Fibroblast of villous mesenchyme (primary cell): ENCODE results near the gene CTU2. TPM values are rescaled to one million over a fixed set of nuclear protein-coding genes. Genes with fewer than 3 reads are reported as not detected.

Source experiments
- DNase-seq: peaks from one replicate; pipeline ENCODE4 v3.0.0-alpha.2; 2010; ENCODE audit warnings: low read depth
- H3K4me3 ChIP-seq: 2 replicates; pipeline ENCODE4 v1.5.1; 2011; ENCODE audit warnings: low read depth, mild to moderate bottlenecking, low read length
- CTCF ChIP-seq: IDR thresholded peaks from 2 replicates; pipeline ENCODE4 v1.5.1; 2012; ENCODE audit warnings: low read depth, mild to moderate bottlenecking, low read length; ENCODE audit not compliant: insufficient read depth
- total RNA-seq: library from RNA; depleted of rRNA; stranded (reverse); fragments of >200 nt; gene quantifications from 2 replicates; pipeline ENCODE4 v1.2.3, GENCODE V29; 2012

Gene CTU2
- total RNA-seq, 1 donor, result 19.4 TPM

- TF ChIP-seq CTCF, result no peak
- no peak overlapping the region for H3K4me3 ChIP-seq
- no peak for DNase-seq
Observed at GRCh38 chr16:88762258-88762870, 56.1 kb downstream of the CTU2 start.

GRCh38 chr16:88762941-88763340 is 56.6 kb downstream of the CTU2 start:
- no peak for DNase-seq
- no peak for TF ChIP-seq CTCF
- H3K4me3 ChIP-seq, result no peak overlapping the region

GRCh38 chr16:88763502-88764053 is 57.3 kb downstream of the CTU2 start:
- DNase-seq, result no peak

GRCh38 chr16:88764080-88764479 is 57.8 kb downstream of the CTU2 start:
- no peak overlapping the region for H3K4me3 ChIP-seq
- TF ChIP-seq CTCF, result no peak
- no peak for DNase-seq

More at GRCh38 chr16:88763502-88764053, 57.3 kb downstream of the CTU2 start:
- TF ChIP-seq CTCF, result no peak
- no peak overlapping the region for H3K4me3 ChIP-seq

- no peak for TF ChIP-seq CTCF
- H3K4me3 ChIP-seq, result no peak overlapping the region
- DNase-seq, result no peak
Observed at GRCh38 chr16:88764913-88765349, 58.6 kb downstream of the CTU2 start.

Other genes with a start within 250 kb of the CTU2 start
- gene ZC3H18, start 136.1 kb upstream of the CTU2 start, total RNA-seq, result 12.6 and 17.7 TPM in 2 replicates
- not detected in 2 replicates for gene IL17C, start 67.9 kb upstream of the CTU2 start, total RNA-seq
- 152 and 167 TPM in 2 replicates for gene CYBA, start 55.5 kb upstream of the CTU2 start, total RNA-seq
- gene MVD, start 43.4 kb upstream of the CTU2 start, total RNA-seq, result 111 and 124 TPM in 2 replicates
- gene SNAI3, start 20.0 kb upstream of the CTU2 start, total RNA-seq, result not detected in 2 replicates
- gene RNF166, start 95 bp upstream of the CTU2 start, total RNA-seq, result 13.0 and 19.0 TPM in 2 replicates
- 196 and 197 TPM in 2 replicates for gene PIEZO1, start 78.7 kb downstream of the CTU2 start, total RNA-seq
- 7.8 and 12.6 TPM in 2 replicates for gene CDT1, start 97.3 kb downstream of the CTU2 start, total RNA-seq
- gene APRT, start 105.4 kb downstream of the CTU2 start, total RNA-seq, result 39.7 and 46.1 TPM in 2 replicates
- 24.8 and 26.3 TPM in 2 replicates for gene GALNS, start 150.4 kb downstream of the CTU2 start, total RNA-seq
- 34.5 and 49.6 TPM in 2 replicates for gene TRAPPC2L, start 150.6 kb downstream of the CTU2 start, total RNA-seq
- gene PABPN1L, start 160.2 kb downstream of the CTU2 start, total RNA-seq, result not detected in 2 replicates